ENCODE results near the gene CHDH.

DNA sequence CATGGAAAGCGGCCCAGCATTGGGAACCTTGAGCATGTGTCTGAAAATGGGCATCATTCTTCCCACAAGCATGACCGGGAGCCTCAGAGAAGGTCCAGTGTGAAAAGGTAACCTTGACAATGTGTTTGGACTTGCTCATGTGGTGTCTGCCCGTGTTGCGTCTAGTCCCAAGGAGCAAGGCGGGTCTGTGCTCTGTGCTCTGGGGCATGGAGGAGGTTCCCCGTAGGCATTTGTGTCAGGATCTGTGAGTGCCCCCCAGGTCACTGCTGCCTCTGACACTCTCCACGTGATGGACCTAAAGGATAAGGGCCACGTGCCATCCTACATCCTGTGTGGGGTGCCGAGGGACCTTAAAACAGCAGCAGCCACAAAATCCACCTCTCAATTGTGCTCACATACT lies 44.9 kb downstream of the CHDH start:
- TF ChIP-seq, protein P1, sequence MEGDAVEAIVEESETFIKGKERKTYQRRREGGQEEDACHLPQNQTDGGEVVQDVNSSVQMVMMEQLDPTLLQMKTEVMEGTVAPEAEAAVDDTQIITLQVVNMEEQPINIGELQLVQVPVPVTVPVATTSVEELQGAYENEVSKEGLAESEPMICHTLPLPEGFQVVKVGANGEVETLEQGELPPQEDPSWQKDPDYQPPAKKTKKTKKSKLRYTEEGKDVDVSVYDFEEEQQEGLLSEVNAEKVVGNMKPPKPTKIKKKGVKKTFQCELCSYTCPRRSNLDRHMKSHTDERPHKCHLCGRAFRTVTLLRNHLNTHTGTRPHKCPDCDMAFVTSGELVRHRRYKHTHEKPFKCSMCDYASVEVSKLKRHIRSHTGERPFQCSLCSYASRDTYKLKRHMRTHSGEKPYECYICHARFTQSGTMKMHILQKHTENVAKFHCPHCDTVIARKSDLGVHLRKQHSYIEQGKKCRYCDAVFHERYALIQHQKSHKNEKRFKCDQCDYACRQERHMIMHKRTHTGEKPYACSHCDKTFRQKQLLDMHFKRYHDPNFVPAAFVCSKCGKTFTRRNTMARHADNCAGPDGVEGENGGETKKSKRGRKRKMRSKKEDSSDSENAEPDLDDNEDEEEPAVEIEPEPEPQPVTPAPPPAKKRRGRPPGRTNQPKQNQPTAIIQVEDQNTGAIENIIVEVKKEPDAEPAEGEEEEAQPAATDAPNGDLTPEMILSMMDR (conservative IDR thresholded peaks at IDR 0.05; ENCODE audit: low read length), result no peak
- TF ChIP-seq EZH2phosphoT487 (IDR thresholded peaks at IDR 0.05; ENCODE audit: borderline replicate concordance, low read depth, low read length), result no peak
